ENCODE results near the gene USP46.

- no peak for TF ChIP-seq CTCF (conservative IDR thresholded peaks at IDR 0.05)
- no peak for TF ChIP-seq ZFX (IDR thresholded peaks at IDR 0.05)
These were observed 92.7 kb downstream of the USP46 start for GRCh38 chr4:52566136-52567031.
